SK-N-SH (cell line): Measurements from ENCODE around the gene MS4A12. TPM values are rescaled to one million over a fixed set of nuclear protein-coding genes. Genes with fewer than 3 reads are reported as not detected.

Source experiments
- CTCF ChIA-PET: fragments of 300-600, 350-600 bp; formaldehyde crosslinking; extraction: SDS; loops from one replicate; lab custom pipeline; 2021; lab: Yijun Ruan, JAX
- POLR2A ChIA-PET: fragments of 350-600 bp; sonication (Branson Sonifier 250); formaldehyde crosslinking; extraction: SDS; loops from one replicate; lab custom pipeline; 2020; ENCODE audit warnings: antibody characterized with exemption, inconsistent platforms; lab: Yijun Ruan, JAX
- DNase-seq: peaks from one replicate; pipeline ENCODE4 v3.0.0; 2012
- H2AFZ ChIP-seq: fragments of 200-600 bp; sonication (generic); 2 replicates; pipeline ENCODE4 v1.8.1; 2016; ENCODE audit warnings: antibody characterized with exemption, mild to moderate bottlenecking, low read depth
- H3F3A ChIP-seq: fragments of 200-600 bp; sonication (generic); replicated peaks from 2 replicates; pipeline ENCODE3; 2016; ENCODE audit warnings: antibody characterized with exemption, mild to moderate bottlenecking; ENCODE audit not compliant: insufficient read depth
- H3K27ac ChIP-seq, 2 experiments: fragments of 200-500 bp in 1 of 2; fragments of 200-600 bp in 1 of 2; sonication (Bioruptor generic) in 1 of 2; sonication (generic), shearing (Covaris generic) in 1 of 2; 2 replicates each; pipeline versions ENCODE4 v1.5.1 to v1.6.1; 2014 to 2016; ENCODE audit warnings: low read depth in 2 of 2, inconsistent platforms in 1 of 2, low read length in 1 of 2, mild to moderate bottlenecking in 1 of 2, mixed read lengths in 1 of 2
- H3K27me3 ChIP-seq: fragments of 200-600 bp; sonication (generic), shearing (Covaris generic); 2 replicates; pipeline ENCODE4 v1.6.1; 2016; ENCODE audit warnings: mixed run types; ENCODE audit not compliant: insufficient read depth
- H3K36me3 ChIP-seq, 2 experiments: fragments of 200-500 bp in 1 of 2; fragments of 200-600 bp in 1 of 2; sonication (Bioruptor generic) in 1 of 2; sonication (generic) in 1 of 2; replicated peaks in 1 of 2; 2 replicates each; pipeline versions ENCODE3 to v1.5.1; 2014 to 2016; ENCODE audit warnings: low read length in 1 of 2, mild to moderate bottlenecking in 1 of 2; ENCODE audit not compliant: insufficient read depth in 2 of 2, control insufficient read depth in 1 of 2
- H3K4me1 ChIP-seq, 2 experiments: fragments of 200-500 bp in 1 of 2; fragments of 200-600 bp in 1 of 2; sonication (Bioruptor generic) in 1 of 2; sonication (generic), shearing (Covaris generic) in 1 of 2; 2 replicates each; pipeline versions ENCODE4 v1.5.1 to v1.6.1; 2014 to 2016; ENCODE audit warnings: low read depth in 1 of 2, low read length in 1 of 2, mixed run types in 1 of 2; ENCODE audit not compliant: insufficient read depth in 2 of 2, control insufficient read depth in 1 of 2
- H3K4me2 ChIP-seq: fragments of 200-600 bp; sonication (generic), shearing (Covaris generic); 2 replicates; pipeline ENCODE4 v1.6.1; 2017; ENCODE audit warnings: mixed run types
- H3K4me3 ChIP-seq, 2 experiments: fragments of 200-500 bp in 1 of 2; fragments of 200-600 bp in 1 of 2; sonication (Bioruptor generic) in 1 of 2; sonication (generic), shearing (Covaris generic) in 1 of 2; 2 replicates each; pipeline versions ENCODE4 v1.5.1 to v1.8.1; 2014 to 2016; ENCODE audit warnings: low read depth in 2 of 2, inconsistent platforms in 1 of 2, low read length in 1 of 2, mild to moderate bottlenecking in 1 of 2, mixed read lengths in 1 of 2, moderate library complexity in 1 of 2
- H3K79me2 ChIP-seq: fragments of 200-600 bp; sonication (generic); 2 replicates; pipeline ENCODE4 v1.8.1; 2017; ENCODE audit warnings: mild to moderate bottlenecking; ENCODE audit not compliant: insufficient read depth
- H3K9ac ChIP-seq: fragments of 200-600 bp; sonication (generic); 2 replicates; pipeline ENCODE4 v1.6.1; 2017; ENCODE audit warnings: mixed run types
- H3K9me2 ChIP-seq: fragments of 200-600 bp; sonication (generic); 2 replicates; pipeline ENCODE4 v1.6.1; 2017; ENCODE audit warnings: mixed run types
- H3K9me3 ChIP-seq: fragments of 200-600 bp; sonication (generic); 2 replicates; pipeline ENCODE4 v1.6.1; 2017; ENCODE audit warnings: mixed run types, mild to moderate bottlenecking, moderate library complexity
- H4K20me1 ChIP-seq: fragments of 200-600 bp; sonication (generic); 2 replicates; pipeline ENCODE4 v1.6.1; 2017; ENCODE audit warnings: mild to moderate bottlenecking, mixed run types; ENCODE audit not compliant: insufficient read depth
- CHD2 ChIP-seq: fragments of 150-350 bp; IDR thresholded peaks from 2 replicates; pipeline ENCODE4 v1.6.1; 2018; ENCODE audit warnings: low read length; ENCODE audit not compliant: partially characterized antibody
- ELF1 ChIP-seq: IDR thresholded peaks from 2 replicates; pipeline ENCODE4 v1.4.0; 2012
- EZH2phosphoT487 ChIP-seq: fragments of 200-600 bp; sonication (generic); IDR thresholded peaks from 2 replicates; pipeline ENCODE4 v1.6.1; 2017; ENCODE audit warnings: low read depth, mixed run types, mild to moderate bottlenecking, antibody characterized with exemption, moderate library complexity, borderline replicate concordance
- FOXJ3 ChIP-seq: sonication (generic); formaldehyde crosslinking; IDR thresholded peaks from 2 replicates; pipeline ENCODE4 v1.5.1; 2020; ENCODE audit warnings: mild to moderate bottlenecking, missing genetic modification reagents
- JUND ChIP-seq: IDR thresholded peaks from 2 replicates; pipeline ENCODE4 v1.4.0; 2012
- MEF2A ChIP-seq: IDR thresholded peaks from 2 replicates; pipeline ENCODE4 v1.4.0; 2012; ENCODE audit warnings: low read depth, borderline replicate concordance
- POLR2AphosphoS5 ChIP-seq: IDR thresholded peaks from 2 replicates; pipeline ENCODE4 v1.6.1; 2012; ENCODE audit warnings: low read depth, low read length
- RCOR1 ChIP-seq: fragments of 150-350 bp; IDR thresholded peaks from 2 replicates; pipeline ENCODE4 v1.6.1; 2017; ENCODE audit warnings: antibody characterized with exemption, low read length
- SMC3 ChIP-seq: IDR thresholded peaks from 2 replicates; pipeline ENCODE4 v1.6.1; 2012; ENCODE audit warnings: low read depth, low read length, improper control_type of control experiment
- TEAD4 ChIP-seq: IDR thresholded peaks from 2 replicates; pipeline ENCODE4 v1.4.0; 2012; ENCODE audit warnings: mild to moderate bottlenecking, borderline replicate concordance; ENCODE audit not compliant: insufficient read depth
- WGBS: methylation state at CpG from one replicate; pipeline ENCODE4 v1.1.6; 2017; ENCODE audit warnings: low lambda C conversion rate; 5-methylcytosine and 5-hydroxymethylcytosine counted together
- polyA plus RNA-seq, 3 experiments: library from polyadenylated mRNA; depleted of rRNA; stranded (reverse); fragments of >200 nt; gene quantifications; 2 replicates each; pipeline ENCODE4 v1.2.3, GENCODE V29; 2012
- TF ChIP-seq, protein P1 (sequence below): IDR thresholded peaks from 2 replicates; pipeline ENCODE4 v1.4.0; 2012; ENCODE audit warnings: low read depth, borderline replicate concordance
- TF ChIP-seq, protein P2 (sequence below): IDR thresholded peaks from 2 replicates; pipeline ENCODE4; 2012
- TF ChIP-seq, protein P3 (sequence below): IDR thresholded peaks from 2 replicates; pipeline ENCODE4 v1.4.0; 2012; ENCODE audit warnings: low read depth
- TF ChIP-seq, protein P4 (sequence below): fragments of 150-350 bp; IDR thresholded peaks from 2 replicates; pipeline ENCODE4 v1.6.1; 2016; ENCODE audit warnings: mild to moderate bottlenecking, low read depth, low read length

MS4A12 gene
- polyA plus RNA-seq, 1 of the 3 experiments (the other 2 are of a cell fraction) = not detected

DNA sequence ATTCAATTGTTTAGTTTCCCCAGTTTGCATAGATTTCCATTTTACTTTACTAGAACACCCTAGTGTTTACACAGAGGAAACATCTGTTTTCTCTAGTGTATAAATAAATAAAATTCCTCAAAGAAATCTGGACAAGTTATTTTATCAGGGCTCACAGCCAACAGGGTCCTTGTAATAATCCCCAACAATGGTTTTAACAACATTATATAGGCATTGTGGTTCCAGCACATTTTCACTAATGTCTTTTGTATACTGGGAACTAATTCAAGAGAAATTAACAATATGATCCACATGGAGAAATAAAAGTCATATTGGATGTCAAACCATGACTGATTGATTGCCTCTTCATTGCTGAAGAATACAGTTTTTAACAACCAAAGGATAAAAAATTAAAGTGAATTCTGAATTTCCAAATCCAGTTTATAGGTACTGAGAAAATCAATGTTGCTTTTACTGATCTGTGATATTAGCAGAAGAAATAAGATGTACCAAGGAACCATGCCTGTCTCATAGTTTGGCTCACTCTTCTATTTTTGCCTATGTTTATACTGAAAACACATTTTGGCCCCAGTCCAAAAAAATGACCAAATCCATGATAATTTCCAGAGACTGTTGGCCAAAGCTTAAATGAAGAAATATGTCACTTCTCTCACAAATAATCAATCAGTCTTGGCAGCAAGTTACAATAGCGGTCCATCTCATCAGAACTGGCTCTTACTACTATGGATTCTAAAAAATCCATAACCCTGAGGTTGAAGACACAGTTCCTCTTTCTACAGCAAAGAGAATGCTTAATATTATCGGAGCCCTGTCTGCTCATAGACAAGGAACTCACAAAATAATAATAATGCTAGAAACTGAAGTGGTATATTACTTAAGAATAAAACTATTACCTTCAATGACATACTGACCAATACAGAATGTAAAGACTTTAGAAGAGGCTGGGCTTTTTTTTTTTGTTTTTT is 21.2 kb downstream of the MS4A12 start:
- Histone ChIP-seq H3K9me2 (no peaks in the 10 kb centered on the region), H3K27ac (no peak overlapping the region), H3F3A (peaks cover 4% of the 10 kb centered on the region), H3K36me3 (no peaks in the 10 kb centered on the region), H3K4me2 (no peak overlapping the region), H3K4me1 (no peaks in the 10 kb centered on the region; a peak in 2 of 4 replicates), H3K4me3 (no peak overlapping the region), H4K20me1 (no peaks in the 10 kb centered on the region), H2AFZ (no peak overlapping the region), H3K9me3 (no peaks in the 10 kb centered on the region), H3K79me2 (no peaks in the 10 kb centered on the region), H3K27me3 (no peaks in the 10 kb centered on the region), H3K9ac (no peak overlapping the region)
- CTCF ChIA-PET = no interaction called here
- 0% methylated on average over 2 of the region's 2 CpGs for WGBS
- POLR2A ChIA-PET = interaction anchor here (0.6 kb wide), 1 partner anchor 18 kb away, joined by 3 read pairs; no protein-coding TSS in a partner anchor
- DNase-seq = no peak
- TF ChIP-seq SMC3 = no peak
- TF ChIP-seq, protein P1, sequence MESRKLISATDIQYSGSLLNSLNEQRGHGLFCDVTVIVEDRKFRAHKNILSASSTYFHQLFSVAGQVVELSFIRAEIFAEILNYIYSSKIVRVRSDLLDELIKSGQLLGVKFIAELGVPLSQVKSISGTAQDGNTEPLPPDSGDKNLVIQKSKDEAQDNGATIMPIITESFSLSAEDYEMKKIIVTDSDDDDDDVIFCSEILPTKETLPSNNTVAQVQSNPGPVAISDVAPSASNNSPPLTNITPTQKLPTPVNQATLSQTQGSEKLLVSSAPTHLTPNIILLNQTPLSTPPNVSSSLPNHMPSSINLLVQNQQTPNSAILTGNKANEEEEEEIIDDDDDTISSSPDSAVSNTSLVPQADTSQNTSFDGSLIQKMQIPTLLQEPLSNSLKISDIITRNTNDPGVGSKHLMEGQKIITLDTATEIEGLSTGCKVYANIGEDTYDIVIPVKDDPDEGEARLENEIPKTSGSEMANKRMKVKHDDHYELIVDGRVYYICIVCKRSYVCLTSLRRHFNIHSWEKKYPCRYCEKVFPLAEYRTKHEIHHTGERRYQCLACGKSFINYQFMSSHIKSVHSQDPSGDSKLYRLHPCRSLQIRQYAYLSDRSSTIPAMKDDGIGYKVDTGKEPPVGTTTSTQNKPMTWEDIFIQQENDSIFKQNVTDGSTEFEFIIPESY = no peak
- no peak for TF ChIP-seq JUND
- TF ChIP-seq RCOR1 = no peak
- TF ChIP-seq POLR2AphosphoS5 = no peak
- TF ChIP-seq FOXJ3 (CRISPR knock-in tag) = no peak
- no peak for TF ChIP-seq EZH2phosphoT487
- no peak for TF ChIP-seq TEAD4
- TF ChIP-seq, protein P2, sequence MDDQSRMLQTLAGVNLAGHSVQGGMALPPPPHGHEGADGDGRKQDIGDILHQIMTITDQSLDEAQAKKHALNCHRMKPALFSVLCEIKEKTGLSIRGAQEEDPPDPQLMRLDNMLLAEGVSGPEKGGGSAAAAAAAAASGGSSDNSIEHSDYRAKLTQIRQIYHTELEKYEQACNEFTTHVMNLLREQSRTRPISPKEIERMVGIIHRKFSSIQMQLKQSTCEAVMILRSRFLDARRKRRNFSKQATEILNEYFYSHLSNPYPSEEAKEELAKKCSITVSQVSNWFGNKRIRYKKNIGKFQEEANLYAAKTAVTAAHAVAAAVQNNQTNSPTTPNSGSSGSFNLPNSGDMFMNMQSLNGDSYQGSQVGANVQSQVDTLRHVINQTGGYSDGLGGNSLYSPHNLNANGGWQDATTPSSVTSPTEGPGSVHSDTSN = no peak
- TF ChIP-seq, protein P3, sequence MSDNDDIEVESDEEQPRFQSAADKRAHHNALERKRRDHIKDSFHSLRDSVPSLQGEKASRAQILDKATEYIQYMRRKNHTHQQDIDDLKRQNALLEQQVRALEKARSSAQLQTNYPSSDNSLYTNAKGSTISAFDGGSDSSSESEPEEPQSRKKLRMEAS = no peak
- no peak for TF ChIP-seq CHD2
- no peak for TF ChIP-seq ELF1
- TF ChIP-seq MEF2A = no peak
- TF ChIP-seq, protein P4, sequence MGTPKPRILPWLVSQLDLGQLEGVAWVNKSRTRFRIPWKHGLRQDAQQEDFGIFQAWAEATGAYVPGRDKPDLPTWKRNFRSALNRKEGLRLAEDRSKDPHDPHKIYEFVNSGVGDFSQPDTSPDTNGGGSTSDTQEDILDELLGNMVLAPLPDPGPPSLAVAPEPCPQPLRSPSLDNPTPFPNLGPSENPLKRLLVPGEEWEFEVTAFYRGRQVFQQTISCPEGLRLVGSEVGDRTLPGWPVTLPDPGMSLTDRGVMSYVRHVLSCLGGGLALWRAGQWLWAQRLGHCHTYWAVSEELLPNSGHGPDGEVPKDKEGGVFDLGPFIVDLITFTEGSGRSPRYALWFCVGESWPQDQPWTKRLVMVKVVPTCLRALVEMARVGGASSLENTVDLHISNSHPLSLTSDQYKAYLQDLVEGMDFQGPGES = no peak
